HEK293T (cell line): ENCODE results near the gene NR5A1.

Experiments
- ARNT ChIP-seq: fragments of 450-650 bp; IDR thresholded peaks from 2 replicates; pipeline ENCODE4 v1.6.1; 2017; ENCODE audit warnings: mild to moderate bottlenecking
- TARDBP ChIP-seq: fragments of 450-650 bp; IDR thresholded peaks from 2 replicates; pipeline ENCODE4 v1.6.1; 2016

GRCh38 chr9:124514874-124515273 is 7.7 kb upstream of the NR5A1 start:
- TF ChIP-seq ARNT (no peak), TARDBP (no peak)
